Bone marrow (tissue), 2 donors: ENCODE measurements around the gene MAP3K14.
"Not testable (repeated sequence)": the region's sequence is repeated elsewhere in the genome, so short reads cannot be mapped to it uniquely, and the experiment has no call there.

Experiments used
- DNase-seq, 2 donors: peaks; one replicate each; lab custom pipeline; 2025; lab: John Stamatoyannopoulos, UW

MAP3K14 gene

DNA sequence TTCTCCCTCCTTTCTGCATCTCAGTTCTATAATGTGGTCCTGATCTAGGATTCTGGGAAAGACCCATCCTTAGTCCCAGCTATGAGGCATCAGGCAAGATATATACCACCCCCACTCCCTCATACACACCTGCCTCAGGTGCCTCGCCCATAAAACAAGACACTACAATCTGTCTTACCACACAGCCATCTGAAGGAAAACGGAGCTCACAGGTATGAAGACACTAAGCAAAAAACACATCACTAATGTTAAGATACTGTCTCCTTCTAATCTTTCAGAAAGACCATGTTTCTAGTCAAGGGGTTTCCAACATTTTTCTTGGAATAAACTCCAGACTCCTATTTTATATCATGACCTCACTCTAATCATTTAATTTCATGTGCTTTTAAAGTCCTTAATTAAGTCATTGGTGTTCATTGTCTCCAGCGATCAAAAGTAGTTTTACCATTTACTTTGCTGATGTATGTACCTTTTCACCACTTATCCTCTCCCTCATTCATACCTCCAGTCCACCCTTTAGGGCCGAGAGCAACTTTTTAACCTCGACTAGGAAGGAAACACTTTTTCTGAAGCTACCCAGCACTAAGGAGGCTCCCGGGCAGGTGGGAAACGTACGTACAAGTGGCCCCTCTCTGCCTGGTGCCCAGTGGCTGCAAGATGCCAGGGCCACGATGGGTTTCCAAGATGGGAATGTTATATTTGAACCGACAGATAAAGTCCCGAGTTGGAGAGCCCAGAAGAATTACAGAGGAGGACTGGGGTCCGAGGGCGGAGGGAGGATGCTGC is 979 bp downstream of the MAP3K14 start:
- no peak for DNase-seq

GRCh38 chr17:45314741-45315647 is 1.8 kb downstream of the MAP3K14 start:
- peak in 1 of 2 donors; percentile 38 for DNase-seq

DNA sequence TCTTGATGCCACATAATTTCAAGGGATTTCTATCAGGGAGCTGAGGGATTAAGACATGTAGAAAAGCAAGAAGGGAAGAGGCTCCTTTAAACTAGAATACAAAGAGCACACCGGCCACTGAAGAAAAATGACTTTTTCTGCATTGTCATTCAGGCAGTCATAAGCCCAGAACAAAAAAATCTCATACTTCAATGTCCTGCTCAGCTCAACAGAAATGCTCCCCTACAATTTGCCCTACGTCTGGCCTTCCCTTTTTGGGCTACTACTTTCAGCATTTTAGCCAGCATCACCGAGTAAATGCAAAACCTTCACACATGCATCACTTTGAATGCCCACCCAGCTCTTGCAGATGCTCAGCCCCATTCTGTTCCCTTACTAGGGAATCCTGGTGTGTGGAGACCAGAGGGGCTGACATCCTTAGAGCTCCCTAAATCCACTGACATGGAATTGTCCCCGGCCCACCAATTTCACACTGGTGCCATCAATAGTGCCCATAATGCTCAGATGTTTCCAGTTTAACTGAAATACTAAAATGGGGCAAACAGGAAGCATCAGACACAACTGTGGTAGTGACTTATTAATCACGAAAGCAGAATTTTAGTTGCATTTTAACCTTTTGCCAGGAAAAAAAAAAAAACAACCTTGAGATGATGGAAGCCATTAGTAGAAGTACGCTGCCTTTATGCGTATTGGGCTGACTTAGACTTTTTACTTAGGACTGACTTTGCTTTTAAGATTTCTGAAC is 2.7 kb downstream of the MAP3K14 start:
- DNase-seq, result no peak

DNA sequence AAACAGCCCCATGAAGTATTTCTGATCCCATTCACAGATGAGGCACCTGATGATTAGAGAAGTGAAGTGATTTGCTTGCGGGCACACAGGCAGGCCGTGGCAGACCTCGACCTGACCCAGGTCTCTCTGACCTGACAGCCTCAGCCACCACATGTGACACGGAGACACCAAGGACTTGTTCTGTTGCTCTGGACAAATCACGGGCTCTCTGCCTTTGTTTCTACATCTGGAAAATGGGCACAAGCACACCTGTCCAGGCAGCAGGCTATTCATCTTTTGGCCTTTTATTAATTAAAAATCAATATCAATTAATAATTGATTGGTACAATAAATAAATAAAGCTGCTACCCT is 3.4 kb downstream of the MAP3K14 start:
- DNase-seq, result no peak

DNA sequence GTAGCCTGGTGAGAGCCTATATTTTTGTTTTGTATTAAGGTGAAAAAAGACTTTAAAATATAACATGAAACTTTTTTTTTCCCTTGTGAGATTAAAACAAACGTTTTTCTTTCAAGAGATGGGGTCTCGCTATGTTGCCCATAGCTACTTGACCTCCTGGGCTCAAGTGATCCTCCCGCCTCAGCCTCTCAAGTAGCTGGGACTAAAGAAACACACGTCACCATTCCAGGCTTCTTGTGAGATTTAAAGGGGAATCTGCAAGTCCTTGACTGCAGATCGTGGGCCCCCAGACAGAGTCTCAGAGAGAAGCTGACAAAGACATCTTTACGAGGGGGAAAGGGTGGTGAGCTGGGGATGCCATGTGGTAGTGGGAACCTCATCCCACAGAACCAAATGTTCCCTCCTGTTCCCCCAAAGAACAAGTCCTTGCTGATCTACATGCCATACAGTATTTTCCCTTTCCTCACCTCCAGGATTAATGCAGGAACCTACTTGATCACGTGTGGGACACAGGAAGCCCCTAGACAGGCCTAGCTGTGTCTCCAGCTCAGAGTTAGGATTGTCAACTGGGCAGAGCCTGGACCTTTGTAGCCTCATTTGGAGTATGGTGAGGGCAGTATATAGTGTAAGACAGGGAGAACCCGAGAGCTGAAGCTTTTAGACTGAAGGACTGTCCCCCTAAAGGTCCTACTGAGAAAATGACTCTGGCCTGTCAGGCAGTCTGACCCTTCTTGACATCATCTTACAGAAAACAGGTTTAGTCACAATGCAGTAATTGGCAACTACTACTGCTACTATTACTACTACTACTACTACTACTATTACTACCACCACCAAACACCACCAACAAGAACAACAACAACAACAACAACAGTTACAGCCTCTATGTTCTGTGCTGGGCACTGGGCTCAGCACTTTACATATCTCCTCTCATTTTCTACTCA is 4.1 kb downstream of the MAP3K14 start:
- DNase-seq, result no peak

DNA sequence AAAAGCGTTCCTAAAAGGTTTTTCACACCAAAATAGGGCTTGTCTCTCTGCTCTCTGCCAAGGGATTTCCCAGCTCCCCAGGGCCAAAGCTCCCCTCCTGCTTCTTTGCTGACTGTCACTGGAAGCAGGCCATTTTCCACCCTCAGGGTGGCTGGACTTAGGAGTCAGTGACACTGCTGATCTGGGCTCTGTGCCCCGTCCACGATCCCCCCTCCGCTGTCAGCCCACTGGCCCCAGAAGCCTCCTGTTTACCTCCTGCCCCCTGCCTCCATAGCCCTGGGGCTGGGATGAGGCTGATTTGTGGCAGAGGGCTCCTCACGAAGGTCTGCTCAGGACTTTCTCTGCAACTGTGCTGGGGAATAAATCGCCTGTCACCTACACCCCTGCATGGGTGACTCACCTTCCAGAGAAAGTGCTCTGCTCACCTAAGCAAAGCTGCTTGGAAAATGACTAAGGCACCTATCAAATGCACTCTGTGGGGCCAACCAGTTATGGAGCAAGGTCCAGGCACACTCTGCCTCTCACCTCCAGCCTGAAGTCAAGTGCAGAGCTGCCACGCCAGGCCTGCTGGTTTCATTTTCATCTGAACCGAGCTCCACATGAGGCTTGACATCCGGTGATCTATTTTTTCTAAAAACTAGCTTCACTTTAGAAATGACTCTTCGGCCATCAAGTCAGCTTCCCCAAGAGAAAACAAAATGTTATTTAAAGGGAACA is 4.9 kb downstream of the MAP3K14 start:
- peak in 1 of 2 donors; percentile 44 for DNase-seq

DNA sequence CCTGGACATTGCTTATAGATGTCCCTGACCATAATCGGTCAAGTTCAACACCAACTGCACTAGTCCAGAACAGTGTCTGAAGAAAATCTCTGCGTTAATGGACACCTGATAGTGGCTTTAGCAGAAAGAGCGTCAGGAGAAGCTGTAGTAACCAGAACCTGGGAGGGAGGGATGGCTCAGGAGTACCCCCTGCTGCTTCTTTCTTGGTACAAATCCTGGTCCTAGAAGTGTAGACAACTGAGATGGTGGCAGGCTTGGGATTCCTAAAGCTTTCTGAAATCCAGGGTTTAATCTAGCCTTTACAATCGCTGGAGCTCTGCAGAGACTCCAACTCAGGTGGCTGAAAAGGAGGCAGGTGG is 5.4 kb downstream of the MAP3K14 start:
- DNase-seq, result no peak

DNA sequence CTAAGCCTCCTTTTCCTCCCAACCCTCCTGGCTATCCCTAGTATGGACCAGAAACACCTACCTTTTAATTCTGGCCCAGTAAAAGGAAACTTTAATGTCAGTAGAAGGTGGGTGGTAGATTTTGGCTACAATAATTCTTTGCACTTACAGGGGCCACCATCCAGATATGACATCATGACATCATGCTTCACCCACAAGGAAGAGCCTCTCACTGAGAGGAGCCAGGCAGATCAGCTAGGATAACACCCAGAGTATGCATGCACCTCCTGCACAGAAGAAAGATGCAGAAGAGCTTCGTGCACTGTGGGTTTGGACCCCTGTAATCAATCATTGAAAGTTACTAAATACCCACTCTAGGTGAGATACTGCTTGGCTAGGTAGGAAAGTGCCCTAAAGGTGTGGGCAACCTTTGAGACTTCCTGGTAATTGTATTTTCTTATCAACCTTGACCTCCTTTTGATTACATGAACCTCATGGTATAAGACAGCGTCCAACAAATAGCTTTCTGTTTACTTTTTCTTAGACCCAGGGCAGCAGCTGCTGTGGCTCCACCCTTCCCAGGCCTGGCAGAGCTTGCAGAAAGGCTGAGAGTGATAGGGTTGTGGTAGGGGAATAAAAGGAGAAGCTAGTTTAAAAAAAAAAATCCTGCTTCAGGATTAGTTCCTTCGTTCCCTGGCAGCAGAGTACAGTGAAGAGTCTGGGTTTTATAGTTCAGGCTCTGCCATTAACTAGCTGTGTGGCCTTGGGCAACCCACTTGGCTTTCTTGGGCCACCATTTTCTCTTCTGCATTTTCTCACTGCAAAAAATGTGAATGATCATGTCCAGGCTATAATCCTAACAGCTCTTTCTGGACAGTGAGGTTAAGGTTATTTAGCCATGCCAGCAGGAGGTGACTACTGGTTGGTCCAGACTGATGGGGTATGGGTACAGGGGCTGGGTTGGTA is 6.2 kb downstream of the MAP3K14 start:
- peak in 1 of 2 donors; percentile 72 for DNase-seq

- DNase-seq, result no peak
These were observed 7.4 kb downstream of the MAP3K14 start for GRCh38 chr17:45309400-45309799.

GRCh38 chr17:45308840-45309239 is 8.0 kb downstream of the MAP3K14 start:
- DNase-seq, result no peak

GRCh38 chr17:45308016-45308365 is 8.8 kb downstream of the MAP3K14 start:
- DNase-seq, result no peak

GRCh38 chr17:45307290-45308015 is 9.4 kb downstream of the MAP3K14 start:
- peak; percentile 42 to 74 for DNase-seq

DNA sequence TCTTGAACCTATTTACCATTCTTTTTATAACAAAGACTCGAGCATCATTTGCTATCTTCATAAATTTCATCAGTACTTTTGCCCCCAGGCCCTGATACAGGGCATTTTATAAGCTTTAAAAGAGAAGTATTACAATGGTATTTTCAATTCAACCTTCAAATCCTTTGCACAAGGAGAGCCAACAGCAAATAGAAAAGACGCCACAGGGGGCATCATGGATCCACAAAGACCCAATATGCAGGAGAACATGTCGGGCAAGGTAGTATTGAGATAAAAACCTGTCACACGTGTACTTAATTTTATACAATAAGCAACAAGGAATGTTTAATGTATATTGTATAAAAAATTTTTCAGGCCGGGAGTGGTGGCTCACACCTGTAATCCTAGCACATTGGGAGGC is 10.2 kb downstream of the MAP3K14 start:
- DNase-seq, result no peak

DNA sequence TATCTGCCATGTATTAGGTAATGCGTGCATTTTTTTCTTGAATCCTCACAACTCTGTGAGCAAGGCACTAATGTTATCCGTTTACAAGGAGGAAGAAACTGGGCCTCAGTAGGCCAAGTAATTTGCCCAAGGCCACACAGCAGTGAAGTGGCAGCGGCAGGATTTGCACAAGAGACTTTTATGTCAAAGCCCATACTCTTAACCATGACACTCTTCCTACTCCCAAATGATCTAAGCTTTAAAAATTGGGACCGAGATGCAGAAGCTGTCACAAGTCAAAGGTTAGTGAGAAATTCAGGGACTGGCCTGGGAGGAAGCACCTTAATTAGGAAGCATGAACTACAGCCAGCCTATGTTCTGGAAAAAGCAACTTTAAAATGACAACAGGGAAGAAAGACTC is 10.7 kb downstream of the MAP3K14 start:
- no peak for DNase-seq

GRCh38 chr17:45305530-45306087 is 11.2 kb downstream of the MAP3K14 start:
- DNase-seq, result no peak

GRCh38 chr17:45302649-45303173 is 14.1 kb downstream of the MAP3K14 start:
- peak in 1 of 2 donors; percentile 87 for DNase-seq

DNA sequence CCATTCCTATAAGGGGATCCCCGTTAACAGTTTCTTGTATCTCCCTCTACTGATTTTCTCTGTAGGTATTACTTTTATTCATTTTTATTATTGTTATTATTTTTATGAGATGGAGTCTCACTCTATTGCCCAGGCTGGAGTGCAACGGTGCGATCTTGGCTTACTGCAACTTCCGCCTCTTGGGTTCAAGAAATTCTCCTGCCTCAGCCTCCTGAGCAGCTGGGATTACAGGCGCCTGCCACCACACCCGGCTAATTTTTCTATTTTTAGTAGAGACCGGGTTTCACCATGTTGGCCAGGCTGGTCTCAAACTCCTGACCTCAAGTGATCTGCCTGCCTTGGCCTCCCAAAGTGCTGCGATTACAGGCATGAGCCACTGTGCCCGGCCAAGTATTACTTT is 14.6 kb downstream of the MAP3K14 start:
- DNase-seq, result not testable (repeated sequence)

GRCh38 chr17:45301674-45302073 is 15.1 kb downstream of the MAP3K14 start:
- DNase-seq, result no peak
